Ishikawa (cell line): Measurements from ENCODE around the gene HOPX.

Source experiments
- CEBPB ChIP-seq: IDR thresholded peaks from 2 replicates; pipeline ENCODE4 v1.6.1; 2012
- CREB1 ChIP-seq: IDR thresholded peaks from 2 replicates; pipeline ENCODE4 v1.6.1; 2012; ENCODE audit warnings: low read depth
- EGR1 ChIP-seq: IDR thresholded peaks from 2 replicates; pipeline ENCODE4 v1.6.1; 2012
- EP300 ChIP-seq: IDR thresholded peaks from 2 replicates; pipeline ENCODE4 v1.6.1; 2012; ENCODE audit warnings: borderline replicate concordance
- FOXM1 ChIP-seq: IDR thresholded peaks from 2 replicates; pipeline ENCODE4 v1.6.1; 2012; ENCODE audit warnings: low read depth, borderline replicate concordance
- MAX ChIP-seq: IDR thresholded peaks from 2 replicates; pipeline ENCODE4 v1.6.1; 2012
- NFIC ChIP-seq: IDR thresholded peaks from 2 replicates; pipeline ENCODE4 v1.6.1; 2012
- RAD21 ChIP-seq: IDR thresholded peaks from 2 replicates; pipeline ENCODE4 v1.6.1; 2012; ENCODE audit warnings: low read depth
- REST ChIP-seq: IDR thresholded peaks from 2 replicates; pipeline ENCODE4 v1.6.1; 2012; ENCODE audit warnings: low read depth, mild to moderate bottlenecking
- TAF1 ChIP-seq: IDR thresholded peaks from 2 replicates; pipeline ENCODE4 v1.6.1; 2012; ENCODE audit warnings: low read depth, mild to moderate bottlenecking
- TCF12 ChIP-seq: IDR thresholded peaks from 2 replicates; pipeline ENCODE4 v1.6.1; 2012; ENCODE audit warnings: low read depth
- TEAD4 ChIP-seq: IDR thresholded peaks from 2 replicates; pipeline ENCODE4 v1.6.1; 2012
- USF1 ChIP-seq: IDR thresholded peaks from 2 replicates; pipeline ENCODE4 v1.6.1; 2012
- YY1 ChIP-seq: IDR thresholded peaks from 2 replicates; pipeline ENCODE4 v1.6.1; 2012; ENCODE audit warnings: low read depth
- ZBTB7A ChIP-seq: IDR thresholded peaks from 2 replicates; pipeline ENCODE4 v1.6.1; 2012; ENCODE audit warnings: low read depth

The HOPX gene

GRCh38 chr4:56654238-56654632 lies 26.9 kb downstream of the HOPX start:
- TF ChIP-seq ZBTB7A (no peak), NFIC (no peak)

GRCh38 chr4:56653461-56654237 lies 27.4 kb downstream of the HOPX start:
- TF ChIP-seq USF1 (no peak), EGR1 (no peak), ZBTB7A (no peak), CREB1 (no peak), YY1 (no peak)

- TF ChIP-seq ZBTB7A (no peak), YY1 (no peak), CEBPB (no peak)
Observed at GRCh38 chr4:56652196-56652595, 28.9 kb downstream of the HOPX start.

- TF ChIP-seq REST (no peak), FOXM1 (no peak), EP300 (no peak)
Observed at GRCh38 chr4:56651056-56651350, 30.1 kb downstream of the HOPX start.

- TF ChIP-seq EGR1 (no peak), FOXM1 (no peak), CREB1 (no peak), TCF12 (no peak), EP300 (no peak), YY1 (no peak)
Observed at GRCh38 chr4:56650262-56651055, 30.6 kb downstream of the HOPX start.

GRCh38 chr4:56649445-56650261 lies 31.4 kb downstream of the HOPX start:
- TF ChIP-seq CEBPB (no peak), TCF12 (no peak), EGR1 (no peak), EP300 (no peak), MAX (no peak), CREB1 (no peak), FOXM1 (no peak), USF1 (no peak), TAF1 (no peak), REST (no peak), NFIC (no peak), RAD21 (no peak)

- TF ChIP-seq ZBTB7A (no peak), MAX (no peak), EP300 (no peak), YY1 (no peak), REST (no peak), USF1 (no peak), NFIC (no peak), FOXM1 (no peak), CEBPB (no peak), TAF1 (no peak), RAD21 (no peak), TEAD4 (no peak), TCF12 (no peak)
Observed at GRCh38 chr4:56648824-56649151, 32.3 kb downstream of the HOPX start.
